ENCODE results near the gene NFIC. TPM values are rescaled to one million over a fixed set of nuclear protein-coding genes. Genes with fewer than 3 reads are reported as not detected.

NFIC gene
- total RNA-seq (2022; extraction: Qiagen RNA extraction) = 34.1 to 44.3 TPM (median 43.3 TPM) in 5 replicates

GRCh38 chr19:3365836-3366752, at the start of gene NFIC:
NFIC (plus strand) TSS chr19:3366583; CDS start chr19:3366637, 54 bp downstream.

GRCh38 chr19:3480383-3481091, 114.2 kb downstream of the NFIC start, which contains the start of gene SMIM24:
SMIM24 (minus strand) TSS chr19:3480525; CDS start chr19:3480463, 62 bp downstream.

GRCh38 chr19:3483226-3483628, 116.8 kb downstream of the NFIC start, which contains the start of gene SMIM44:
SMIM44 (minus strand) TSS chr19:3483441; CDS start chr19:3483403, 38 bp downstream.

DNA sequence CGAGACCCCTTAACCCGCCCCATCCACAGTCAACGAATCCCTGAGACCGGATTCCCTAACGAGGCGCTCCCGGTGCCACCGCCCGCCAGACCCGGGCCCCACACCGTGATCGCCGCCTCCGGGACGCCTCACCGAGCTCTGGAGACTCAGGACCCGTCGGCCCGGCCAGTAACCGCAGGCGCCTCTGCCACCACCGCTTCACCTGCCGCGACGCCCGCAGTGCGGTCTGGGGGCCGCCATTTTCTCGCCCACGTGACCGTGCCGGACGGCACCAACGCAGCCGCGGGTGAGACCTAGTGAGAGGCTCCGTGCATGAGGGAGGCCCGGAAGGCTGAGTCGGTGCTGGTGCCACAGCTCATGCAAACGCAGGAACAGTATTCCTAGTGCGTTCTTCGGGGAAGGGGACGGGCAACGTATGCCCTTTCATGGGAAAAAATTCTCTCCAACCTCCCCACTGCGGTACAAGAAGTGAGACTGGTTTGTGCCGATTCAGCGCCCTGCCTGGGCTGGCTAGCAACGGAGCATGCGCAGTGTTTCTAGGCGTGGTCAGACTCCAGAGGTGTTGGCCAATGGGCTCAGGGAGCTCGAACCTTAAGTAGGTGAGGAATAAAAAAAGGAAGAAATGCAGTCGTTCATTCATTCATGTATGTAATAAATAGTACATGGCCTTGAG, 134.2 kb downstream of the NFIC start, which contains the start of gene DOHH:
TSS of gene DOHH (minus strand) at position 246 of the 673 bp plus-strand sequence. CDS start 3,860 bp downstream, outside the sequence.

DNA sequence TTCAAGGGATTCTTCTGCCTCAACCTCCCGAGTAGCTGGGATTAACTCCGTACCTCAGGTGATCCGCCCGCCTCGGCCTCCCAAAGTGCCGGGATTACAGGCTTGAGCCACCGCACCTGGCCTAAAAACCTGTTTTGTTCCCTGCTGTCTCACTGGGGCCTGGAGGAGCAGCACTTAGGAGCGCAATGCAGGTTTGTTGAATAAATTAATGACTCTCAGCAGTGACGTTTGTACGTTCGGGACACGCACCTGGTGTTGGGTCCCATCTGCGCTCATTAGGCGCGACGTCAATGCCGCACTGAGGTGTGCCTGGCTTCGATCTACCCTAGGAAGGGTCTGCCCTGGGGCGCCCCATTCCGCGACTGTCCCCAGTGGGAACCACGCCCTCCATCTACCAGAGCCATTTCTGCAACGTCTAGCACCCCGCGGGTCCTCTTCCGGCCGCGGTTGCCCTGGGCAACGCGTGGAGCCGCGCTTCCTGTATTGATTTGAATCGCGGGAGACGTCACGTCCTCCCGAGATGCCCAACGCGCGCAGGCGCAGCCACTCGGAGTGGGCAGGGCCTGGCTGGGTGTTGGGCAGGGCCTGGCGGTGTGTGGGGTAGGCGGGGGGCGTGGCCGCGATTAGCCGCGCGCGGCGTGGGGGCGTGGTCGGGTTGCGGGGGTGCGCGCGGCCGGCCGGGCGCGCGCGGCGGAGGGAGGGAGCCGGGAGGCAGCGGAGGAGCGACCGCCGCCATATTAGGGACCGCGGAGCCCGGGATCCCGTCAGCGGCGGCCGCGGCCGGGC, 139.4 kb downstream of the NFIC start, which contains the start of gene FZR1:
TSS of gene FZR1 (plus strand) at position 714 of the 786 bp plus-strand sequence. CDS start 16,679 bp downstream, outside the sequence.

Other genes with a start within 250 kb of the NFIC start
- 0.06 to 0.08 TPM (median 0.07 TPM) in 5 replicates for gene GNA15, start 230.6 kb upstream of the NFIC start, total RNA-seq (2022; extraction: Qiagen RNA extraction)
- gene S1PR4, start 187.8 kb upstream of the NFIC start, total RNA-seq (2022; extraction: Qiagen RNA extraction) = 0.12 to 0.18 TPM (median 0.15 TPM) in 4 of 5 replicates, not detected in the other
- 66.0 to 93.1 TPM (median 88.6 TPM) in 5 replicates for gene NCLN, start 180.7 kb upstream of the NFIC start, total RNA-seq (2022; extraction: Qiagen RNA extraction)
- 0.35 to 0.92 TPM (median 0.47 TPM) in 5 replicates for gene CELF5, start 141.9 kb upstream of the NFIC start, total RNA-seq (2022; extraction: Qiagen RNA extraction)
- 0.30 to 0.84 TPM (median 0.44 TPM) in 5 replicates for gene SMIM24, start 113.9 kb downstream of the NFIC start, total RNA-seq (2022; extraction: Qiagen RNA extraction)
- not detected in 5 replicates for gene SMIM44, start 116.9 kb downstream of the NFIC start, total RNA-seq (2022; extraction: Qiagen RNA extraction)
- 12.5 to 21.9 TPM (median 19.4 TPM) in 5 replicates for gene DOHH, start 134.1 kb downstream of the NFIC start, total RNA-seq (2022; extraction: Qiagen RNA extraction)
- 25.0 to 37.2 TPM (median 34.3 TPM) in 5 replicates for gene FZR1, start 139.7 kb downstream of the NFIC start, total RNA-seq (2022; extraction: Qiagen RNA extraction)
- gene TEKTIP1, start 172.6 kb downstream of the NFIC start, total RNA-seq (2022; extraction: Qiagen RNA extraction) = 0.21 TPM in 1 of 5 replicates, not detected in the others
- 122 to 178 TPM (median 172 TPM) in 5 replicates for gene MFSD12, start 191.0 kb downstream of the NFIC start, total RNA-seq (2022; extraction: Qiagen RNA extraction)
- 44.7 to 72.4 TPM (median 69.9 TPM) in 5 replicates for gene HMG20B, start 206.4 kb downstream of the NFIC start, total RNA-seq (2022; extraction: Qiagen RNA extraction)
- gene GIPC3, start 218.9 kb downstream of the NFIC start, total RNA-seq (2022; extraction: Qiagen RNA extraction) = 0.17 to 0.25 TPM (median 0.23 TPM) in 5 replicates
- gene TBXA2R, start 240.3 kb downstream of the NFIC start, total RNA-seq (2022; extraction: Qiagen RNA extraction) = 0.50 to 1.1 TPM (median 0.96 TPM) in 5 replicates

All from A549 treated with CORT108297 at 1 μM for 4 hours (cell line).